Activated naive CD4-positive, alpha-beta T cell treated with Interleukin-2 at 50 U/mL for 16 hours (primary cell): ENCODE results near the gene CDH16.
"Not testable (repeated sequence)": the region's sequence is repeated elsewhere in the genome, so short reads cannot be mapped to it uniquely, and the experiment has no call there.

Experiments
- DNase-seq: peaks from one replicate; pipeline ENCODE4 v3.0.0-alpha.2; 2020

CDH16 gene, protein sequence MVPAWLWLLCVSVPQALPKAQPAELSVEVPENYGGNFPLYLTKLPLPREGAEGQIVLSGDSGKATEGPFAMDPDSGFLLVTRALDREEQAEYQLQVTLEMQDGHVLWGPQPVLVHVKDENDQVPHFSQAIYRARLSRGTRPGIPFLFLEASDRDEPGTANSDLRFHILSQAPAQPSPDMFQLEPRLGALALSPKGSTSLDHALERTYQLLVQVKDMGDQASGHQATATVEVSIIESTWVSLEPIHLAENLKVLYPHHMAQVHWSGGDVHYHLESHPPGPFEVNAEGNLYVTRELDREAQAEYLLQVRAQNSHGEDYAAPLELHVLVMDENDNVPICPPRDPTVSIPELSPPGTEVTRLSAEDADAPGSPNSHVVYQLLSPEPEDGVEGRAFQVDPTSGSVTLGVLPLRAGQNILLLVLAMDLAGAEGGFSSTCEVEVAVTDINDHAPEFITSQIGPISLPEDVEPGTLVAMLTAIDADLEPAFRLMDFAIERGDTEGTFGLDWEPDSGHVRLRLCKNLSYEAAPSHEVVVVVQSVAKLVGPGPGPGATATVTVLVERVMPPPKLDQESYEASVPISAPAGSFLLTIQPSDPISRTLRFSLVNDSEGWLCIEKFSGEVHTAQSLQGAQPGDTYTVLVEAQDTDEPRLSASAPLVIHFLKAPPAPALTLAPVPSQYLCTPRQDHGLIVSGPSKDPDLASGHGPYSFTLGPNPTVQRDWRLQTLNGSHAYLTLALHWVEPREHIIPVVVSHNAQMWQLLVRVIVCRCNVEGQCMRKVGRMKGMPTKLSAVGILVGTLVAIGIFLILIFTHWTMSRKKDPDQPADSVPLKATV

DNA sequence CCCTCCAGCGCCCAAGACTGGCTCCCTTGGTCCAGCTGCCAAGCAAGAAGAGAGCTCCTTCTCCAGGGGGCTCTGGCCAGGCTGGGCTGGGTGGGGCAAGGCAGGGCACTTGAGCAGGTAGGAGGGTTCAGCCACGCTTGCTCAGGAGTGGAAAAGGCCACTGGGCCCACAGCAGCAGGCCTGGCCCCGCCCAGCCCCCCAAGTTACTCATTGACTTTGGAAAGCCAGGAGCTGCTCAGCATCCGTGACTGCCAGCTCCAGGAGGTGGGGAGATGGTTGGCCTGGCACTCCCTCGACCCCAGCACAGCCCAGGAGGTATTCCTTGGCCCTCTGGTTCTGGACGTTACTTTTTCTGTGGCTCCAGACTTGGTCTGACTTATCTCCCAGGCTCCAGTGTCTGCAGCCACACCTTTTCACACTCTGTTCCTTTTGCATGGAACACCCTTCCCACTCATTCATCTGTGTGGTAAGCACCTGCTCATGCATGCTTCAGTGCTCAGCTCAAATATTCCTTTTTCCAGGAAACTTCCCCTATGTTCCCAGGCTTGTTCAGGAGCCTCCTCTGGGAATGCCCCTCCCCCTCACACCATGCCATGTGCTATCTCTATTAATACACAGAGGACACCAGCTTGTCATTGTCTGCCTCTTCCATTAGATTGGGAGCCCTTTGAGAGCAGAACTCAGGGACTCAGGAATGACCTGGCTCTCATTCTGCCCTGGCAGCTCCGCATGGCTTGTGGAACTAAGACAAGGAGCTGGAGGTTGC lies at the start of gene CDH16:
Gene CDH16 (minus strand): TSS at position 83 of the 766 bp plus-strand sequence. CDS start 820 bp downstream, outside the sequence.
- no peak for DNase-seq

DNA sequence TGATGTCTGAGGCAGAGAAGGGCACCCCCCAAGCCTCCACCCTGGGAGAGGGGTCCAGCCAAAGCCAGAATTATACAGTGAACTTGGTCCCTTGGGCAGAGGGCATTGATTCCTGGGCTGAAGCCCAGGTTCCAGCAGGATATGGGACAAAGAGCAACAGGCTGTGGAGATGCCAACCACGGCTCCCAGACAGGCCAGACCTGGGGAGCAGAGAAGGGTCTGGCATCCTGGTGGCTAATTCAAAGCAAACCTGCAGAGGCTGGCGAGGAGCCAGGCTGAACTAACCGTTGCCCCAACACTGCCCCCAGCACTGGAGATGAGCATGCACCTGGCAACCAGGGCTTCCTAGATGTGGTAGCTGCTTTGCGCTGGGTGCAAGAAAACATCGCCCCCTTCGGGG lies 45.4 kb upstream of the CDH16 start:
- DNase-seq = no peak

DNA sequence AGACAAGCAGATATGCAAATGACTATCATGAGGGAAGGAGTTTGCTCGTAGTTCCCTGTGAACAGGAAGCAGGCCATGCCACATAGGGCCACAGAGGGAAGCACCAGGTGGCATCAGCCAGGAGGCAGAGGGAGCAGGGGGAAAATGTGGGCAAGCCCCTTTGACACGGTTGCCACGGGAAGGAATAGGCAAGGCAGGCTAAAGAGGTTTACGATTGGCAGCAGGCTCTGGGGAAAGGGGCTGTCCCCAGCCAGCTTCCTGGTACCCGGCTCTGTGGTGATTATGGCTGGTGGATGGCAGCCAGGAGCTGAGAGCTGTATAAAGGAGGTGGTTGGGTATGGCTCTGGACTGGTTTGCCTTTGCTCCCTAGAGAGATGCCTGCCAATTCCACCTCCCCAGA lies 43.2 kb upstream of the CDH16 start:
- no peak for DNase-seq

DNA sequence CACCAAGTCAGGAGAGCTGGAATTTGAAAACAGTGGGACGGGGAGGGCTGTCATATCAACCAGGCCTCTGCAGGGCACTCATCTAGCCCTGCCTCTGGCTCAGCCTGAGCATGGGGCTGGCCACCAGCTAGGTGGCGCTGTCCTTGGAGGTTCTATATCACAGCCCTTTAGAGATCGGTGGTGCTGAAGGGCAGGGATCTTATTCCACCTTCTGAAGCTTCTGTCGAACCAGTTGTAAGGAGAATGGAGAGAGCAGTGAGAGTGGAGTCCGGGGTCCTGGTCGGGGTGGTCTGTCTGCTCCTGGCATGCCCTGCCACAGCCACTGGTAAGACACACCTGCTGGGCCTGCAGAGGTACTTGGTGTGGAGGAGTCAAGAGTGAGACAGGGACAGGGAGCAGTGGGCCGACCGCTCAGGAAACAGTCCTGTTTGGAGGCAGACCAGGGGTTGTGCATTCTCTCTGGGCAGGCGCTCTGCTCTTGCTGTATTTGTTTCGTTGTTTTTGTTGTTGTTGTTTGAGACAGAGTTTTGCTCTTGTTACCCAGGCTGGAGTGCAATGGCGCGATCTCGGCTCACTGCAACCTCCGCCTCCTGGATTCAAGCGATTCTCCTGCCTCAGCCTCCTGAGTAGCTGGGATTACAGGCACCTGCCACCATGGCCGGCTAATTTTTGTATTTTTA lies 42.5 kb upstream of the CDH16 start, which contains the start of gene CES3:
Gene CES3 (plus strand): TSS at position 202 of the 680 bp plus-strand sequence. CDS start 42 bp downstream, at position 244.
- DNase-seq = peak; percentile 71

DNA sequence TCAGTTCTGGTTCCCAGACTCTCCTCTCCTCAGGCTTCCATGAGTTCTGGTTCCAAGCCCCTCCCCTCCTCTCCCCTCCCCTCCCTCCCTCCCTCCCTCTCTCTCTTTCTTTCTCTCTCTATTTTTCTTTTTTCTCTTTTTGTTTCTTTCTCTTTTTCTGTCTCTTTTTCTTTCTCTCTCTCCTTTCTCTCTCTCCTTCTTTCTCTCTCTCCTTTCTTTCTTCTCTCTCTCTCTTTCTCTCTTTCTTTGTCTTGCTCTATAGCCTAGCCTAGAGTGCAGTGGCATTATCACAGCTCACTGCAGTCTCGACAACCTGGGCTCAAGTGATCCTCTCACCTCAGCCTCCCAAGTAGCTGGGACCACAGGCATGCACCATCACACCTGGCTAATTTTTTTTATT lies 41.6 kb upstream of the CDH16 start:
- DNase-seq = no peak

DNA sequence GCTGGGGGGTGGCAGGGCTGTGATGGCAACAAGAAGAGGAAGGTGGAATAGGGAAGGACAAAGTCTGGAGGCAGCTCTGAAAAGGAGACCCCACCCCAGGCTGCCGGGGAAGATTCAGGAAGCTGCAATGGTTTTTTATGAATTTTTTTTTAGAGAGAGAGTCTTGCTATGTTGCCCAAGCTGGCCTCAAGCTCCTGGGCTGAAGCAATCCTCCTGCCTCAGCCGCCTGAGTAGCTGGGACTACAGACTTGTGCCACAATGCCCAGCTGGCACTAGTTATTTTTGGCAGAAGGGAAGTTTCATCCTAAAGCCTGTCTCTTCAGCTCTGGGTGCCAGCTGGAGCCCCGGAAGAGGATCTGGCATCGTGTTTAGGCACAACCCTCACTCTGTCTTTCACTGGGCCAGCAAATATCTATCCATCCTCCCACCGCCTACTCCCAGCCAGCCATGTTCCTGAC lies 41.0 kb upstream of the CDH16 start:
- DNase-seq = no peak

DNA sequence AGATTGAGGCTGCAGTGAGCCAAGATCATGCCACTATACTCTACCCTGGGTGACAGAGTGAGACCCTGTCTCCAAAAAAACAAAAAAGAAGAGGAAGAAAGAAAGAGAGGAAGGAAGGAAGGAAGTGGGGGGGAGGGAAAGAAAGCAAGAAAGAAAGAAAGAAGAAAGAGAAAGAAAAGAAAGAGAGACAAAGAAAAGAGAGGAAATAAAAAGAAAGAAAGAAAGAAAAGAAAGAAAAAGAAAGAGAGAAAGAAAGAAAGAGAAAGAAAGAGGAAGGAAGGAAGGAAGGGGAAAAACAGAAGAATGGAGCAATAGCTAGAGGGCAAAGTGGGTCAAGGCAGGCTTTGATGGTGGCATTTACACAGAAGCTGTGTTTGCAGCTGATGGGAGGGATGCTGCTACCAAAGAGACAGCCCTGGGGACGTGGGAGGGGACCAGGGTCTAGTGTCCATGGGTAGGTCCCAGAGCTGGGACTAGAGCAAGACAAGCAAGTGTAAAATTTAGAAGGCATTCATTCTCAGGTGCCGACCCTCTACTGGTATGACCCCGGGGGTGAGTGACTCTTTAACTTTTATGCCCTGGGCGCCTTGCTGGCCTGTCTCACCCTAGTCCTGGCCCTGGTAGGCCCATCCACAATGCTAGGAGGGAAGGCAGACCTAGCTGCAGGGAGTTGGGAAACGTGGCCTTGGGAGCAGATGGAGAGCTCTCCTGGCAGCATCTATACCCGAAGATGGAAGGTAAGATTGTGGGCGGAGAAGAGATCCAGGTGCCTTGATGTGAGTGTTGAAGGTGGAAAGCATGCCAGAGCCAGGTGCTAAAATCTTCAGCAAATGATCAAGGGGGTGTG lies 40.4 kb upstream of the CDH16 start:
- no peak for DNase-seq

DNA sequence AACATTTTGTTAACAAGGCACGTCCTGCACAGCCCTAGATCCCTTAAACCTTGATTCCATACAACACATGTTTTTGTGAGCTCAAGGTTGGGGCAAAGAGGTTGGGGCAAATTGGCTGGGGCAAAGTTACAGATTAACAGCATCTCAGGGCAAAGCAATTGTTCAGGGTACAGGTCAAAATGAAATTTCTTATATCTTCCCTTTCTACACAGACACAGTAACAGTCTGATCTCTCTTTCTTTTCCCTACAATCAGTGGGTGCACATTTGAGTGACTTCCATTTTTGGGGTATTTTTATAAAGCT lies 37.4 kb upstream of the CDH16 start:
- not testable (repeated sequence) for DNase-seq

DNA sequence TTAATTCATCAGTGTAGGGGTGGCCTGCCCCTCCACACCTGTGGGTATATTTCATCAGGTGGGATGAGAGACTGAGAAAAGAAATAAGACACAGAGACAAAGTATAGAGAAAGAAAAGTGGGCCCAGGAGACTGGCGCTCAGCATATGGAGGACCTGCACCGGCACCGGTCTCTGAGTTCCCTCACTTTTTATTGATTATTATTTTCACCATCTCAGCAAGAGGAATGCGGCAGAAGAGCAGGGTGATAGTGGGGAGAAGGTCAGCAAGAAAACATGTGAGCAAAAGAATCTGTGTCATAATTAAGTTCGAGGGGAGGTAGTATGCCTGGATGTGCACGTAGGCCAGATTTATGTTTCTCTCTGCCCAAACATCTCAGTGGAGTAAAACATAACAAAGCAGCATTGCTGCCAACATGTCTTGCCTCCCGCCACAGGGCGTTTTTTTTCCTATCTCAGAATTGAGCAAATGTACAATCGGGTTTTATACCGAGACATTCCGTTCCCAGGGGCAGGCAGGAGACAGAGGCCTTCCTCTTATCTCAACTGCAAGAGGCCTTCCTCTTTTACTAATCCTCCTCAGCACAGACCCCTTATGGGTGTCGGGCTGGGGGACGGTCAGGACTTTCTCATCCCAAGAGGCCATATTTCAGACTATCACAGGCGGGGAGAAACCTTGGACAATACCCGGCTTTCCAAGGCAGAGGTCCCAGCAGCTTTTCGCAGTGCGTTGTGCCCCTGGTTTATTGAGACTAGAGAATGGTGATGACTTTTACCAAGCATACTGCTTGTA lies 36.9 kb upstream of the CDH16 start:
- DNase-seq = not testable (repeated sequence)

DNA sequence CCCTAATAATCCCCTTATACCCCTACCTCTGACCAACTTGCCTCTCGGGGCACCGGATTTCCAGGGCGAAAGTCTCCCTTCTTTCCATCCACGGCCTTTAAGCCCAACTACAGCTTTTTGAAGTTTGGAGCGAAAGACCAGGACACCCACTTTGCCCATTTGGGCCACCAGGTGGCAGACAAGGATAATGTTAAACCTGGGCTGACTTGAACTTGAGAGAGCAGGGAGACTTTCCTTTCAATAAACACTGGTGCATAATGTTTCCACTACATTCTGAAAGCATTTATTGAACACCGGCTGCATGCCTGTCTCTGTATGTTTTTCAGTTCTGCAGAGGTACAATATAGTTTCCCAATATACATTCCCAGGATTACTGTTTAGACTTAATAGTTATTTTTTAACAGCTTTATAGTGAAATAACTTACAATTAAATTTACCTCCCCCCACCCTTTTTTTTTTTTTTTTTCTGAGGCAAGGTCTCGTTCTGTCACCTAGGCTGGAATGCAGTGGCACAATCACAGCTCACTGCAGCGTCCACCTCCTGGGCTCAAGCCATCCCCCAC lies 35.5 kb upstream of the CDH16 start:
- peak; percentile 80 for DNase-seq

DNA sequence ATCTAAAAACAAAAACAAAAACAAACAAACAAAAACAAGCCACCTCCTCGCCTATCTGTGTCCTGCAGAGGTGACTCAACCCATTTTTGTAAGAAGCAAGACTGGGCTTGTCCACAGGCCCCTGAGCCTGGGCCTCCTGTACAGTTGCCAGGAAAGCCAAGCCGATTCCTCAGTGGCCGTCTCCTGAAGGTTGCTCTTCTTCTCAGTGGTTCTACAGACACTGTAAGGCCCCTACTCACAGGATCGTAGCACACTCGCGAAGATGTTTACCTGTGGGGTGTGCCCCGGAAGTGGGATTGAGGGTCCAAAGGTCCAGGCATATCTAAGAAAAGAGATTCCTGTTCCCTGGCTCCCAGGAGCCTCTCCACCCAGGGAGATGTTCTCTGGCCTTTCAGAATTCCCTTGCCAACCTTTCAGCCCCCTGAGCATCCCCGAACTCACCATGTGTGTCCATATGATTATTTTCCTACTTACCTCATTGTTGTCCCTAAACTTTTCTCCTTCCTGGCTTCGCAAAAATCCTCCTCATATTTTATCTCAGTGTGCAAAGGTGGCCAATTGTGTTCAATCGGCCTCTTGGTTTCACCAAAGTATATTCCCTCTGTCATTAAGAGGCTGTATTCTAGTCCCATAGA lies 34.9 kb upstream of the CDH16 start:
- DNase-seq = no peak

DNA sequence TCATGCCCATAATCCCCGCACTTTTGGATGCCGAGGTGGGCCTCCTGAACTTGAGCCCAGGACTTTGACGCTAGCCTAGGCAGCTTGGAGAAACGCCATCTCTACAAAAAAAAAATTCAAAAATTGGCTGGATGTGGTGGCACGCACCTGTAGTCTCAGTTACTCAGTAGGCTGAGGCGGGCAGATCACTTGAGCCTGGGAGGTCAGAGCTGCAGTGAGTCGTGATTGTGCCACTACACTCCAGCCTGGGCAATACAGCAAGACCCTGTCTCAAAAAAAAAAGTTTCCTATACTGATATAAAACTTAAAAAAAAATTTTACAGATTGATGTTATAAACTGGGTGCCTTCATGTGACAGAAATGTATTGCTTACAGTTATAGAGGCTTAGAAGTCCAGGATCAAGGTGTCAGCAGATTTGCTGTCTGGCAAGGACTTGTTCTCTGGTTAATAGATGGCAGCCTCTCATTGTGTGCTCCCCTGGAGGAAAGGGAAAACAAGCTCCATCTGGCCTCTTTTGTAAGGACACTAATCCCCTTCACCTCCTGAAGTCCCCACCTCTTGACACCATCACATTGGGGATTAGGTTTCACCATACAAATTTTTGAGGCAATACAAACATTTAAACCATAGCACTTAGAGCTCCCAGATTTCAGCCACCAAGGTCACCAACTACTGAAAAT lies 33.9 kb upstream of the CDH16 start:
- DNase-seq = no peak

DNA sequence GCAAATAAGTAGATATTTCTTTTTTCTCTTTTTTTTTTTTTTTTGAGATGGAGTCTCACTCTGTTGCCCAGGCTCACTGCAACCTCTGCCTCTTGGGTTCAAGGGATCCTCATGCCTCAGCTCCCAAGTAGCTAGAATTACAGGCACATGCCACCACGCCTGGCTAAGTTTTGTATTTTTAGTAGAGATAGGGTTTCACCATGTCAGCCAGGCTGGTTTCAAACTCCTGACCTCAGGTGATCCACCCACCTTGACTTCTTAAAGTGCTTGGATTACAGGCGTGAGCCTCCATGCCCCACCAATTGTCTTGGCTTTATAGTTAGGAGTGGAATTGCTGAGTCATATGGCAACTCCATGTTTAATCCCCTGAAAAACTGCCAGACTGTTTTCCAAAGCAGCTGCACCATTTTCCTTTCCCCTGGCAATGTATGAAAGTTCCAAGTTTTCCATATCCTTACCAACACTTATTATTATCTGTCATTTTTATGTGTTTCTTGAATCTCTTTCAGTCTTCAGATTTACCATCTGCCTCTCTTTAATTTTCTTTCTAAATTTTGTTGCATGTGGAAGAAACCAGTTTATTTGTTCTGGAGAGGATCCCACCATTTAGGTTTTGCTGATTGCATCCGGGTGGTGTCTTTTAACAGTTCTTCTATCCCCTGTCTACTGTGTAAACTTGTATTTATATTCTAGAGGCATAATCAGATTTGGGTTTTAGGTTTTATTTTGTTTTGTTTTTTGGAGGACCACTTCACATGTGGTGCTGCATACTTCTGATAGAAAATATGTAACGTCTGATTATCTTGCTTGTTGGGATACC lies 32.5 kb upstream of the CDH16 start:
- DNase-seq = no peak

DNA sequence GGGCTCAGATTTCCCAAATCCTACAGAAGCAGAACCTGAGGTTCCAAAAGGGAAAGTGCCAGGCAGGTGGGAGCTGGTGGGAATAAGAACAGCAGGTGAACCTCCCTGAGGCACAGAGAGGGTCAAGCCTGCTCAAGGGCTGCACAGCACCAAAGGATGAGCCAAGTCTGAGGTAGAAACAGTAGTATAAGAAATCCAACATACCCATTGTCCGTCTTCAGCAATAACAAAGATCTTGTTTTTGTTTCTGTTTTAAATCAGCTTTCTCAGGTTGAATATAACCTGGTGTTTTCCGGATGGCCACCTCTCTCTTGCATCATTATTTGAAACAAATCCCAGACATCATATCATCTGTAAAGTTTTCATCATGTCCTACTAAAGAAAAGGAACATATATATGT lies 31.8 kb upstream of the CDH16 start:
- no peak for DNase-seq

DNA sequence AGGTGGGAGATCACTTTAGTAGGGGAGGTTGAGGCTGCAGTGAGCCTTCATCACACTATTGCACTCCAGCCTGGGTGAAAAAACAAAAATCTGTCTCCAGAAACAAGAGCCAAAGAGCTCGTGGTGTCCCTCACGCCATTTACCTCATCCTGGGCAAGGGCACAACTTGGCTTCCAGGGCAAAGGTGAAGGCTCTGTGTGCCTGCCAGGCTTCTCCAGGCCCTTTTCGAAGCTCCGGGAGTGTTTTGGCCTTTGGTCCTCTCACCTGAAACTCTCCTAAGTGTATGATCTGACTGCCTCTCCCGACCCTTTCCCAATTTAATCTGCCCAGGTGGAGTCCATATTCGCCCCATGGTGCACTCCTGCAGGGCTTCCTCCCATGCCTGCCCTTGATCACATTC lies 30.8 kb upstream of the CDH16 start:
- no peak for DNase-seq

DNA sequence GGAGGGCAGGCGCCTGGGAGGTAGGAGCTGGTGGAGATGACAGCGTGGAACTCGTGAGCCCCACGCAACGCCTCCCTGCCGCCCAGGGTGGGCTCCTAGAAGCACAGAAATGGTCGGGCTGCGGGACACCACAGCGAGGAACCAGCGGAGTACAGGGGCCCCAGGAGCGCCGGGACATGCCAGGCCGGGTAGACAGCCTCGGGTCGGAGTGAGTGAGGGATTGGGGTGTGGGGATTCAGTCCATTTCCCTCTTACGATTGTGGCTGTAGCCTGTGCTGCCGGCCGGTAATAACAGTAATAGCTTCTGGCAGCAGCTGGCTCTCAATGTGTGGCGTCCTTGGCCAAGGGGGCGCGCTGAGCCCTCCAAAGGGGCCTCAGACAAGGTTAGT lies 30.1 kb upstream of the CDH16 start:
- no peak for DNase-seq

DNA sequence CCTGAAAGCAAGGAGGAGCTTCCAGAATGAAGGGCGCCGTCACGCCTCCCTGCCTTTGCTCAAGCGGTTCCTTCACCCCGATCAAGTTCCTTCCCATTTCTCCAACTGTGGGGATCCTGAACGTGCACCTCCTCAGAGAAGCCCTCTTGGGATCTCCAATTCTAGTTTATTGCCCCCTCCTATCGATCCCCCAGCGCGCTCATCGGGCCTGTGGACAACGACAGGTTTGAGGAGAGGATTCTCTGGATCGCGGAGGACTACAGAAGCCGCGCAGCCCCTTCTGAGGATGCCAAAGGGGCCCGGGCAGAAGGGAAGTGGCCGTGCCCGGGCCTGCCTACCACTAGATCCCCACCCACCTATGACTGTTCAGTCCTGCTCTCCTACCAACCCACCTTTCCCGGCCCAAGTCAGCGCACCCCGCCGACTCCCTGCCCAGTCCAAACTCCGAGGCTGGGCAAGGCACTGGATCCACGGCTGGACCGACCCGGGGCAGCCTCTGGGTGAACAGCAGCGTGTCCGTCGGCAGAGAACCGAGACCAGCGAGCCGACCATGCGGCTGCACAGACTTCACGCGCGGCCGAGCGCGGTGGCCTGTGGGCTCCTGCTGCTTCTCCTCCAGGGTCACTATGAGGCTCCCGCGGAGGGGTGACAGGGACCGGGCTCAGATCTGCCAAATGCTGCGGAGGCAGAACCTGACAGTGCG lies 29.6 kb upstream of the CDH16 start:
- DNase-seq = peak; percentile 10
